HEK293 (cell line): ENCODE data around the gene TGFBI.

ENCODE experiments used
- FEZF1 ChIP-seq: fragments of 450-650 bp; formaldehyde crosslinking; IDR thresholded peaks from 2 replicates; pipeline ENCODE4 v1.5.1; 2016; ENCODE audit warnings: missing biosample characterization, missing genetic modification characterization
- GFI1B ChIP-seq: fragments of 450-650 bp; formaldehyde crosslinking; IDR thresholded peaks from 2 replicates; pipeline ENCODE4 v1.5.1; 2016; ENCODE audit warnings: missing biosample characterization, missing genetic modification characterization
- GLI4 ChIP-seq: fragments of 450-650 bp; formaldehyde crosslinking; IDR thresholded peaks from 2 replicates; pipeline ENCODE4 v1.5.1; 2016; ENCODE audit warnings: missing biosample characterization, missing genetic modification characterization
- KLF10 ChIP-seq: fragments of 450-650 bp; IDR thresholded peaks from 2 replicates; pipeline ENCODE4 v1.5.1; 2018; ENCODE audit warnings: missing biosample characterization, mild to moderate bottlenecking, missing genetic modification characterization
- MYNN ChIP-seq: fragments of 450-650 bp; formaldehyde crosslinking; IDR thresholded peaks from 2 replicates; pipeline ENCODE4 v1.5.1; 2016; ENCODE audit warnings: missing biosample characterization, missing genetic modification characterization, borderline replicate concordance
- OVOL3 ChIP-seq: fragments of 450-650 bp; formaldehyde crosslinking; IDR thresholded peaks from 2 replicates; pipeline ENCODE4 v1.5.1; 2016; ENCODE audit warnings: missing biosample characterization, missing genetic modification characterization
- PRDM1 ChIP-seq: fragments of 450-650 bp; formaldehyde crosslinking; IDR thresholded peaks from 2 replicates; pipeline ENCODE4; 2016; ENCODE audit warnings: missing biosample characterization, missing genetic modification characterization
- SCRT1 ChIP-seq: fragments of 450-650 bp; formaldehyde crosslinking; IDR thresholded peaks from 2 replicates; pipeline ENCODE4 v1.5.1; 2016; ENCODE audit warnings: missing biosample characterization, missing genetic modification characterization, borderline replicate concordance
- SP7 ChIP-seq: fragments of 450-650 bp; formaldehyde crosslinking; IDR thresholded peaks from 2 replicates; pipeline ENCODE4 v1.5.1; 2016; ENCODE audit warnings: missing biosample characterization, missing genetic modification characterization
- ZIC2 ChIP-seq: fragments of 450-650 bp; formaldehyde crosslinking; IDR thresholded peaks from 2 replicates; pipeline ENCODE4 v1.5.1; 2016; ENCODE audit warnings: missing biosample characterization, missing genetic modification characterization
- ZNF121 ChIP-seq: fragments of 450-650 bp; formaldehyde crosslinking; IDR thresholded peaks from 2 replicates; pipeline ENCODE4 v1.5.1; 2016; ENCODE audit warnings: missing biosample characterization, missing genetic modification characterization
- ZNF146 ChIP-seq: fragments of 450-650 bp; formaldehyde crosslinking; IDR thresholded peaks from 2 replicates; pipeline ENCODE4 v1.5.1; 2016; ENCODE audit warnings: missing biosample characterization, missing genetic modification characterization
- ZNF19 ChIP-seq: fragments of 450-650 bp; formaldehyde crosslinking; IDR thresholded peaks from 2 replicates; pipeline ENCODE4; 2016; ENCODE audit warnings: missing biosample characterization, missing genetic modification characterization, low read depth
- ZNF239 ChIP-seq: fragments of 450-650 bp; formaldehyde crosslinking; IDR thresholded peaks from 2 replicates; pipeline ENCODE4 v1.5.1; 2016; ENCODE audit warnings: missing biosample characterization, missing genetic modification characterization
- ZNF335 ChIP-seq: fragments of 450-650 bp; formaldehyde crosslinking; conservative IDR thresholded peaks from 2 replicates; pipeline ENCODE4 v1.5.1; 2016; ENCODE audit warnings: missing biosample characterization, missing genetic modification characterization
- ZNF341 ChIP-seq: fragments of 450-650 bp; formaldehyde crosslinking; IDR thresholded peaks from 2 replicates; pipeline ENCODE4; 2016; ENCODE audit warnings: low read depth, missing biosample characterization, missing genetic modification characterization
- ZNF423 ChIP-seq: fragments of 450-650 bp; formaldehyde crosslinking; IDR thresholded peaks from 2 replicates; pipeline ENCODE4 v1.5.1; 2016; ENCODE audit warnings: missing biosample characterization, missing genetic modification characterization
- ZNF548 ChIP-seq: fragments of 450-650 bp; formaldehyde crosslinking; IDR thresholded peaks from 2 replicates; pipeline ENCODE4 v1.5.1; 2016; ENCODE audit warnings: missing biosample characterization, missing genetic modification characterization
- ZNF549 ChIP-seq: fragments of 450-650 bp; IDR thresholded peaks from 2 replicates; pipeline ENCODE4 v1.5.1; 2018; ENCODE audit warnings: missing biosample characterization, missing genetic modification characterization, mild to moderate bottlenecking, inconsistent platforms, moderate library complexity
- ZNF560 ChIP-seq: fragments of 450-650 bp; formaldehyde crosslinking; IDR thresholded peaks from 2 replicates; pipeline ENCODE4 v1.5.1; 2017; ENCODE audit warnings: missing biosample characterization, missing genetic modification characterization, borderline replicate concordance
- ZNF561 ChIP-seq: fragments of 450-650 bp; IDR thresholded peaks from 2 replicates; pipeline ENCODE4 v1.5.1; 2018; ENCODE audit warnings: missing biosample characterization, missing genetic modification characterization, borderline replicate concordance
- ZNF654 ChIP-seq: fragments of 450-650 bp; formaldehyde crosslinking; IDR thresholded peaks from 2 replicates; pipeline ENCODE4 v1.5.1; 2016; ENCODE audit warnings: low read depth, missing biosample characterization, missing genetic modification characterization
- ZNF664 ChIP-seq: fragments of 450-650 bp; formaldehyde crosslinking; IDR thresholded peaks from 2 replicates; pipeline ENCODE4 v1.5.1; 2016; ENCODE audit warnings: missing biosample characterization, missing genetic modification characterization
- ZSCAN30 ChIP-seq: fragments of 450-650 bp; IDR thresholded peaks from 2 replicates; pipeline ENCODE4 v1.5.1; 2018; ENCODE audit warnings: missing biosample characterization, mild to moderate bottlenecking, missing genetic modification characterization, moderate library complexity
- TF ChIP-seq, protein P1 (sequence below): fragments of 450-650 bp; IDR thresholded peaks from 2 replicates; pipeline ENCODE4 v1.5.1; 2018; ENCODE audit warnings: missing biosample characterization, mild to moderate bottlenecking, missing genetic modification characterization
- TF ChIP-seq, protein P2 (sequence below): fragments of 450-650 bp; formaldehyde crosslinking; IDR thresholded peaks from 2 replicates; pipeline ENCODE4 v1.5.1; 2016; ENCODE audit warnings: missing biosample characterization, missing genetic modification characterization, low read depth
- TF ChIP-seq, protein P3 (sequence below): fragments of 450-650 bp; formaldehyde crosslinking; IDR thresholded peaks from 2 replicates; pipeline ENCODE4 v1.5.1; 2016; ENCODE audit warnings: missing biosample characterization, missing genetic modification characterization
- TF ChIP-seq, protein P4 (sequence below): fragments of 450-650 bp; formaldehyde crosslinking; IDR thresholded peaks from 2 replicates; pipeline ENCODE4 v1.5.1; 2016; ENCODE audit warnings: missing biosample characterization, missing genetic modification characterization

Gene TGFBI

DNA sequence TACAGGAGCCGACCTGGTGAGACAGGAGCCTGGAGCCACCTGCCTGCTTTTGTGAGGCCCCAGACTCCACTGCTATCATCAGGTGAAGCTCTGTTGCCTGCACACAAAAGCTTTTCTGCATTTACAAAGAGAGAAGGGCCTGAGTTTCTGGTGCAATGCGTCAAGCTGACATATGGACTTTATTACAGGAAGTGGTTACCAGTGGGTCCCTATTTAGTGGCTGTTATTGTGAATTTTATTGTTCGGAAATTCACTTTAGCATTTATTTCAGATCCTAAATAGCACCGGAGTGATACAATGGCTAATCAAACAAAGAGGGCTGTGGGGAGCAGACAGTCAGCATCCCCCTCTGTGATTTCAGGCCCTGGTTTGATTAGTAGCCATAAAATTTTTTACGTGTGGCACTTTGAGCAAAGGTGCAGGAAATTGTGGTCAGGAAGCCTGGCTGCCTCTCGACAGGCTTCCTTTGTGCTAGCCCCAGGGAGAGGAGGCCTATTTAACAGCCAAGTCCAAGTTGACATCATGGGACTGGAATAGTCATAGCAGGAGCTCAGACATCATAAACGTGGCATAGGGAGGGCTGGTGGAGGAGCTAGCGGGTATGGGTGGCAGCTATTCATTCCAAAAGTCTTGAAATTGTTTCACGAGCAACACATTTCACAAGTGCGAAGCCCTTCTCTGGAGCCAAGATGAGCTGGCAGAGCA lies 8.4 kb downstream of the TGFBI start (continued):
- peak; percentile 45; the same call in 1 of the 2 replicates for TF ChIP-seq ZNF335
- TF ChIP-seq, protein P1, sequence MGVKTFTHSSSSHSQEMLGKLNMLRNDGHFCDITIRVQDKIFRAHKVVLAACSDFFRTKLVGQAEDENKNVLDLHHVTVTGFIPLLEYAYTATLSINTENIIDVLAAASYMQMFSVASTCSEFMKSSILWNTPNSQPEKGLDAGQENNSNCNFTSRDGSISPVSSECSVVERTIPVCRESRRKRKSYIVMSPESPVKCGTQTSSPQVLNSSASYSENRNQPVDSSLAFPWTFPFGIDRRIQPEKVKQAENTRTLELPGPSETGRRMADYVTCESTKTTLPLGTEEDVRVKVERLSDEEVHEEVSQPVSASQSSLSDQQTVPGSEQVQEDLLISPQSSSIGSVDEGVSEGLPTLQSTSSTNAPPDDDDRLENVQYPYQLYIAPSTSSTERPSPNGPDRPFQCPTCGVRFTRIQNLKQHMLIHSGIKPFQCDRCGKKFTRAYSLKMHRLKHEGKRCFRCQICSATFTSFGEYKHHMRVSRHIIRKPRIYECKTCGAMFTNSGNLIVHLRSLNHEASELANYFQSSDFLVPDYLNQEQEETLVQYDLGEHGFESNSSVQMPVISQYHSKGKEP (tag by site-specific recombination) = peak; percentile 59
- no peak for TF ChIP-seq ZNF549 (tag by site-specific recombination)
- TF ChIP-seq ZNF341 (tag by site-specific recombination) = peak; percentile 30; the same call in 1 of the 2 replicates
- TF ChIP-seq ZNF654 (tag by site-specific recombination) = no peak
- no peak for TF ChIP-seq GLI4 (tag by site-specific recombination)
- TF ChIP-seq GFI1B (tag by site-specific recombination) = peak; percentile 77
- TF ChIP-seq SCRT1 (tag by site-specific recombination) = peak; percentile 79
- peak; percentile 52; the same call in 1 of the 2 replicates for TF ChIP-seq ZSCAN30 (tag by site-specific recombination)
- no peak for TF ChIP-seq ZNF19 (tag by site-specific recombination)
- TF ChIP-seq, protein P2, sequence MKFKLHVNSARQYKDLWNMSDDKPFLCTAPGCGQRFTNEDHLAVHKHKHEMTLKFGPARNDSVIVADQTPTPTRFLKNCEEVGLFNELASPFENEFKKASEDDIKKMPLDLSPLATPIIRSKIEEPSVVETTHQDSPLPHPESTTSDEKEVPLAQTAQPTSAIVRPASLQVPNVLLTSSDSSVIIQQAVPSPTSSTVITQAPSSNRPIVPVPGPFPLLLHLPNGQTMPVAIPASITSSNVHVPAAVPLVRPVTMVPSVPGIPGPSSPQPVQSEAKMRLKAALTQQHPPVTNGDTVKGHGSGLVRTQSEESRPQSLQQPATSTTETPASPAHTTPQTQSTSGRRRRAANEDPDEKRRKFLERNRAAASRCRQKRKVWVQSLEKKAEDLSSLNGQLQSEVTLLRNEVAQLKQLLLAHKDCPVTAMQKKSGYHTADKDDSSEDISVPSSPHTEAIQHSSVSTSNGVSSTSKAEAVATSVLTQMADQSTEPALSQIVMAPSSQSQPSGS (tag by site-specific recombination) = 0 out of 2 replicates have a peak, but pooled peaks have one; percentile 56
- no peak for TF ChIP-seq PRDM1 (tag by site-specific recombination)
- TF ChIP-seq FEZF1 (tag by site-specific recombination) = peak; percentile 97
- TF ChIP-seq ZNF146 (tag by site-specific recombination) = no peak
- TF ChIP-seq ZNF561 (tag by site-specific recombination) = peak; percentile 84
- TF ChIP-seq ZNF664 = peak; percentile 23; the same call in 1 of the 2 replicates
- TF ChIP-seq OVOL3 (tag by site-specific recombination) = peak; percentile 39; the same call in 1 of the 2 replicates
- TF ChIP-seq ZNF548 (tag by site-specific recombination) = no peak
- peak; percentile 98 for TF ChIP-seq ZIC2 (tag by site-specific recombination)
- TF ChIP-seq ZNF423 = 0 out of 2 replicates have a peak, but pooled peaks have one; percentile 57
- TF ChIP-seq ZNF239 = no peak
- TF ChIP-seq ZNF560 (tag by site-specific recombination) = no peak
- no peak for TF ChIP-seq MYNN
- TF ChIP-seq, protein P3, sequence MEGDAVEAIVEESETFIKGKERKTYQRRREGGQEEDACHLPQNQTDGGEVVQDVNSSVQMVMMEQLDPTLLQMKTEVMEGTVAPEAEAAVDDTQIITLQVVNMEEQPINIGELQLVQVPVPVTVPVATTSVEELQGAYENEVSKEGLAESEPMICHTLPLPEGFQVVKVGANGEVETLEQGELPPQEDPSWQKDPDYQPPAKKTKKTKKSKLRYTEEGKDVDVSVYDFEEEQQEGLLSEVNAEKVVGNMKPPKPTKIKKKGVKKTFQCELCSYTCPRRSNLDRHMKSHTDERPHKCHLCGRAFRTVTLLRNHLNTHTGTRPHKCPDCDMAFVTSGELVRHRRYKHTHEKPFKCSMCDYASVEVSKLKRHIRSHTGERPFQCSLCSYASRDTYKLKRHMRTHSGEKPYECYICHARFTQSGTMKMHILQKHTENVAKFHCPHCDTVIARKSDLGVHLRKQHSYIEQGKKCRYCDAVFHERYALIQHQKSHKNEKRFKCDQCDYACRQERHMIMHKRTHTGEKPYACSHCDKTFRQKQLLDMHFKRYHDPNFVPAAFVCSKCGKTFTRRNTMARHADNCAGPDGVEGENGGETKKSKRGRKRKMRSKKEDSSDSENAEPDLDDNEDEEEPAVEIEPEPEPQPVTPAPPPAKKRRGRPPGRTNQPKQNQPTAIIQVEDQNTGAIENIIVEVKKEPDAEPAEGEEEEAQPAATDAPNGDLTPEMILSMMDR (tag by site-specific recombination) = no peak
- TF ChIP-seq, protein P4, sequence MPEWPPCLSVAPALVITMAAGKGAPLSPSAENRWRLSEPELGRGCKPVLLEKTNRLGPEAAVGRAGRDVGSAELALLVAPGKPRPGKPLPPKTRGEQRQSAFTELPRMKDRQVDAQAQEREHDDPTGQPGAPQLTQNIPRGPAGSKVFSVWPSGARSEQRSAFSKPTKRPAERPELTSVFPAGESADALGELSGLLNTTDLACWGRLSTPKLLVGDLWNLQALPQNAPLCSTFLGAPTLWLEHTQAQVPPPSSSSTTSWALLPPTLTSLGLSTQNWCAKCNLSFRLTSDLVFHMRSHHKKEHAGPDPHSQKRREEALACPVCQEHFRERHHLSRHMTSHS (tag by site-specific recombination) = peak; percentile 57; the same call in 1 of the 2 replicates
- TF ChIP-seq ZNF121 (tag by site-specific recombination) = peak; percentile 28; the same call in 1 of the 2 replicates
- TF ChIP-seq KLF10 = 0 out of 2 replicates have a peak, but pooled peaks have one; percentile 21
- peak; percentile 66 for TF ChIP-seq SP7
